AG04449 (cell line): ENCODE measurements around the gene MEMO1.
"Not testable (repeated sequence)": the region's sequence is repeated elsewhere in the genome, so short reads cannot be mapped to it uniquely, and the experiment has no call there.

Source experiments
- CTCF ChIA-PET: fragments of 350-600 bp; formaldehyde crosslinking; extraction: SDS; loops from one replicate; lab custom pipeline; 2021; ENCODE audit warnings: antibody characterized with exemption; lab: Yijun Ruan, JAX
- POLR2A ChIA-PET: fragments of 400-600, 350-600 bp; formaldehyde crosslinking; extraction: SDS; loops from one replicate; lab custom pipeline; 2020; ENCODE audit warnings: antibody characterized with exemption, inconsistent platforms; lab: Yijun Ruan, JAX
- DNase-seq: peaks from one replicate; pipeline ENCODE4 v3.0.0-alpha.2; 2010; ENCODE audit warnings: low read depth, low spot score
- H3K4me3 ChIP-seq: 2 replicates; pipeline ENCODE4 v1.5.1; 2011; ENCODE audit warnings: low read depth, mild to moderate bottlenecking, control low read depth, low read length
- TF ChIP-seq, protein P1 (sequence below): IDR thresholded peaks from one replicate; pipeline ENCODE4 v1.5.1; 2011; ENCODE audit warnings: mild to moderate bottlenecking, moderate library complexity, low read length, control low read depth, inconsistent platforms; ENCODE audit not compliant: insufficient read depth; ENCODE audit errors: missing control alignments

MEMO1 gene

DNA sequence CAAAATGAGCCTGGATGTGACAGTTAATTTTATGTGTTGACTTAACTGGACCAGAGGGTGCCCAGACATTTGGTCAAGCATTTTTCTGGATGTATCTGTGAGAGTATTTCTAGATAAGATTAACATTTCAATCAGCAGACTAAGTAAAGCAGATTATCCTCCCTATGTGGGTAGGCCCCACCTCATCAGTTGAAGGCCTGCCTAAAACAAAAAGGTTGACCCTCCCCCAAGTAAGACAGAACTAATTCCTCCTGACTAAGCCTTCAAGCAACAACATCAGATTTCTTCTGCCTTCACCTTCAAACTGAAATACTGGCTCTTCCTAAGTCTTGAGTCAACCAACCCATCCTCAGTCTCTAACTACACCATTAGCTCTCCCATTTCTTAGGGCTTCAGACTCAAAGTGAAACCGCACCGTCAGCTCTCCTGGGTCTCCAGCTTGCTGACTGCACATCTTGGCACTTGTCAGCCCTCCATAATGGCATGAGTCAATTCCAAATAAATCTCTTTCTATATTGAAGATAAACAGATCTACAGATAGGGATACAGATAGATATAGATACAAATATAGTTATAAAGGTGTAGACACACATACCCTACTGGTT, 47.9 kb downstream of the MEMO1 start:
- ChIA-PET CTCF (interaction anchor here (0.6 kb wide), 1 partner anchor 13 kb away, joined by 3 read pairs; no protein-coding TSS in a partner anchor), POLR2A (no interaction called here)
- TF ChIP-seq, protein P1, sequence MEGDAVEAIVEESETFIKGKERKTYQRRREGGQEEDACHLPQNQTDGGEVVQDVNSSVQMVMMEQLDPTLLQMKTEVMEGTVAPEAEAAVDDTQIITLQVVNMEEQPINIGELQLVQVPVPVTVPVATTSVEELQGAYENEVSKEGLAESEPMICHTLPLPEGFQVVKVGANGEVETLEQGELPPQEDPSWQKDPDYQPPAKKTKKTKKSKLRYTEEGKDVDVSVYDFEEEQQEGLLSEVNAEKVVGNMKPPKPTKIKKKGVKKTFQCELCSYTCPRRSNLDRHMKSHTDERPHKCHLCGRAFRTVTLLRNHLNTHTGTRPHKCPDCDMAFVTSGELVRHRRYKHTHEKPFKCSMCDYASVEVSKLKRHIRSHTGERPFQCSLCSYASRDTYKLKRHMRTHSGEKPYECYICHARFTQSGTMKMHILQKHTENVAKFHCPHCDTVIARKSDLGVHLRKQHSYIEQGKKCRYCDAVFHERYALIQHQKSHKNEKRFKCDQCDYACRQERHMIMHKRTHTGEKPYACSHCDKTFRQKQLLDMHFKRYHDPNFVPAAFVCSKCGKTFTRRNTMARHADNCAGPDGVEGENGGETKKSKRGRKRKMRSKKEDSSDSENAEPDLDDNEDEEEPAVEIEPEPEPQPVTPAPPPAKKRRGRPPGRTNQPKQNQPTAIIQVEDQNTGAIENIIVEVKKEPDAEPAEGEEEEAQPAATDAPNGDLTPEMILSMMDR: no peak
- DNase-seq: no peak
- no peak overlapping the region for H3K4me3 ChIP-seq

DNA sequence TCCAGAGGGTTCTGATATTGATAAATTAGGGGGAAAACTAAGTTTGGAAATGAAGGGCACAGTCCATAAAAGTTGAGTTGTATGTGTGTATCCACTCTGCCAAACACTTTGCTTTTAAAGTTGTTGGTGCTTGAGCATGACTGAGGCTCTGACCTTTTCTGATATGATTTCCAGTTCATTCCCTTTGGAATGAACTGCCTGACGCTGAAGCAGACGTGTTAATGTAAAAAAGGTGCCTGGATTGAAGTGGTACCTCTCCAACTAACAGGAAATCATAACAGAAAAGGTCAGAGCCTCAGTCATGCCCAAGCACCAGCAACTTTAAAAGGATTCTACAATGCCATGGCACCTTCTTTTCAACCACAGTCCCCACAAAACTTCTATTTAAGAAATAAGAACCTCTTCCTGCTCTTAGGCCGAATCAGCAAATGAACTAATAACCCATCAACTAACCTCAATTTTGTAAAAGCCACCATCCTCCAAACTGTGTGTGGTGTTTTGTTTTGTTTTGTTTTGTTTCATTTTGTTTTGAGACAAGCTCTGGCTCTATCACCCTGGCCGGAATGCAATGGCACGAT, 52.6 kb downstream of the MEMO1 start:
- DNase-seq: no peak
- TF ChIP-seq, protein P1: no peak
- H3K4me3 ChIP-seq: no peak overlapping the region
- ChIA-PET CTCF (no interaction called here), POLR2A (no interaction called here)

DNA sequence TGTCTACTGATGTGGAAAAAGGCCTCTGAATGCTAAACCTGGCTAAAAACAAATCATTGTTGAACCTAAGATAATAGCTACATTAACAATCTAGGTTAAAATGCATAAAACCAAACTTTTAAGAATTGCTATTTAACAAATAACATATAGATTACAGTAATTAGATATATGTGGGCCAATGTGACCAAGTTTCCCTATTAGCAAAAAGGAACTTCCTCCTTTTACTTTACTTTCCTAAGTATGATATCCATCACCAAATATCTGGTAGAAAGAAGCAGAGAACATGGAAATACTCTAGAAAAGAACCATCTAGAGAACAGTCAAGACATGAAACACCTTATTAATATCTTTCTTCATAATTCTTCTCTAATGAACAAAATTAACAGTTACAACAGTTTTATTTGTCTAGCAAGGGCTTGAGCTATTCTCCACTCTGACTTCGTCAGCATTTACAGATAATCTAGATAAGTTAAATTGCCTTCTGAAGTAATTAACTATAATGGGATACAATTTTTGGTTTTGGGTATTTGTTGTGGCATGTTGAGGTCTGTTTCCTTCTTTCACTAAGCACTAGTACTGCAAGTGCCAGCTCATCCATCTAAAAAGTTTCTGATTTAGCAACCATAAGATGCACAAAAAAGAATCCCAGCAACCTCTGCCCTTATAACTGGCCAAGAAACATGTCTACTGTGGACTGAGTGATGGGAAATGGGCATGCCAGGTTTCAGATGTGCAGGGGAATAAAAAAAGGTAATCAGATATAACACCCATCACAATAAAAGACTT, 53.3 kb downstream of the MEMO1 start:
- DNase-seq: no peak
- POLR2A ChIA-PET: no interaction called here
- no peak overlapping the region for H3K4me3 ChIP-seq
- CTCF ChIA-PET: no interaction called here
- TF ChIP-seq, protein P1: no peak

DNA sequence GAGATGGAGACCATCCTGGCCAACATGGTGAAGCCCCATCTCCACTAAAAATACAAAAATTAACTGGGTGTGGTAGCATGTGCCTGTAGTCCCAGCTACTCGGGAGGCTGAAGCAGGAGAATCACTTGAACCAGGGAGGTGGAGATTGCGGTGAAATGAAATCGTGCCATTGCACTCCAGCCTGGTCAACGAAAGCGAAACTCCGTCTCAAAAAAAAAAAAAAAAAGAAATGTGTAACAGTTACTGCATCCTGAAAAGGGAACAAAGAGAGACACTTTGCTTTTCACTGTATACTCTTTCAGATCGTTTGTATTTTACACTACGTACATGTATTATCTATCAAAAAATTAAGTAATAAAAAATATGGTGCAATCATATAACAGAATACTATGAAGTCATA, 53.9 kb downstream of the MEMO1 start:
- DNase-seq, CTCF ChIA-PET, POLR2A ChIA-PET, H3K4me3 ChIP-seq: not testable (repeated sequence)

DNA sequence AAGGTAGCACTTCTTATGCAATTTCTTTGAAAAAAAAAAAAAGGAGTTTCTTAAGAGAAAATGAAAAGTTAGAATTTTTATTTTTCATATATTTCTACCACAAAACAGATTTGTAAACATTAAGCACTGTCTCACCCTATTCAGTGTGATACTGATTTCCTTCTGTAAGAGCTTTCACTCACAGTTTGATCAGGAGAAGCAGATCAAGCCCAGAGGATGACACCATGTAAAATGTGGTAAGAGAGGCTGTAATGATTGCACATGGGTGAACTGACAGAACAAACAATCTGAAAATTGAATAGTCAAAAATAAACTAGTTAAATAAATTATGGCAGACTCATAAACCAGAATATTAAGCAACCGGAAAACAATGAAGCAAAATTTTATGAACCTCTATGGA, 54.5 kb downstream of the MEMO1 start:
- DNase-seq: no peak
- POLR2A ChIA-PET: no interaction called here
- TF ChIP-seq, protein P1: no peak
- H3K4me3 ChIP-seq: no peak overlapping the region
- CTCF ChIA-PET: no interaction called here

DNA sequence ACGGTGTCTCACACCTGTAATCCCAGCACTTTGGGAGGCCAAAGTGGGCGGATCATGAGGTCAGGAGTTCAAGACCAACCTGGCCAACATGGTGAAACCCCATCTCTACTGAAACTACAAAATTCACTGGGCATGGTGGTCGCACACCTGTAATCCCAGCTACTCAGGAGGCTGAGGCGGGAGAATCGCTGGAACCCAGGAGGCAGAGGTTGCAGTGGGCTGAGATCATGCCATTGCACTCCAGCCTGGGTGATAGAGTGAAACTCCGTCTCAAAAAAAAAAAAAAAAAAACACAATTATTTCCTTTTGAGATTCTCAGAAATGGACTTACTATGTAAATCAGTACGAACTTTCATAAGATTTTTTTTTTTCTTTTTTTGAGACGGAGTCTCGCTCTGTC, 57.7 kb downstream of the MEMO1 start:
- POLR2A ChIA-PET, H3K4me3 ChIP-seq, CTCF ChIA-PET, DNase-seq: not testable (repeated sequence)

DNA sequence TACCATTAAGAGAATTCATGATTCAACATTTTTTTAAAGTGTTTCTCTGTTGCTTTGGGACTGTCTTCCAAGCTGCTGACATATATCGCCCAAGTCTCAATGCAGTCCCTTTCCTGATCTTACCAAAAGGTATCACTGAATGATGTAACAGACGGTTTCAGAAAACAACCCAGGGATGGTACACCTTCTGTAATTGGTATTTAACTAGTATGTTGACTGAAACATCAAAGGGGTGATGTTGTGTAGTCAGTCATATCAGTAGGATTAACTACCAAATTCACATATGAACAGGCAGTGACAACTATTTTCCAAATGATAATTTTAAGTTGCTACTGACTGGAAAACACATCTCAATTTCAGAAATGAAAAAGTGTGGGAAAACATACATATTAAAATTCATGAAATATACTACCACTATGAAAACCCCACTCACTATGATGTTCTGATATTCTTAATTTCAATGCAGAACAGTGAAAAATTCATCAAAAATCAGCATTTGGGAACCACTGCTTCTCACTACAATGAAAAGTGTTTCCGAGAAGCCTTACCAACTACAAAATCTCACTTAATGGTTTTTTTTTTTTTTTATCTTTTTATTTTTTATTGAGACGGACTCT, 59.8 kb downstream of the MEMO1 start:
- ChIA-PET CTCF (no interaction called here), POLR2A (no interaction called here)
- no peak overlapping the region for H3K4me3 ChIP-seq
- TF ChIP-seq, protein P1: no peak
- DNase-seq: no peak
